Calu3 (cell line): ENCODE results near the gene ATG9A. TPM values are rescaled to one million over a fixed set of nuclear protein-coding genes. Genes with fewer than 3 reads are reported as not detected.
A peak's percentile ranks its signal among the peaks of the same experiment; 100 is the strongest.

Source experiments
- BruUV-seq: library from RNA; stranded (reverse); fragments of 400-500 nt; replicated peaks from 2 replicates; lab custom pipeline; 2021; lab: Mats Ljungman, UMichigan
- CTCF ChIA-PET: fragments of 300-600 bp; sonication (Branson Sonifier 250); formaldehyde crosslinking; loops from one replicate; lab custom pipeline; 2022; ENCODE audit warnings: antibody characterized with exemption; lab: Charles Lee
- DNase-seq: peaks from one replicate; pipeline ENCODE4 v3.0.0; 2022
- H3K27ac Mint-ChIP-seq: one replicate; pipeline ENCODE4 v1.8.0; 2022; ENCODE audit warnings: mixed read lengths; ENCODE audit not compliant: unreplicated experiment
- H3K27me3 Mint-ChIP-seq: one replicate; pipeline ENCODE4 v1.8.0; 2022; ENCODE audit warnings: mixed read lengths; ENCODE audit not compliant: unreplicated experiment
- H3K36me3 Mint-ChIP-seq: one replicate; pipeline ENCODE4 v1.8.0; 2022; ENCODE audit warnings: mild to moderate bottlenecking, moderate library complexity, mixed read lengths; ENCODE audit not compliant: insufficient read depth, unreplicated experiment
- H3K4me1 Mint-ChIP-seq: one replicate; pipeline ENCODE4 v1.8.0; 2022; ENCODE audit warnings: mild to moderate bottlenecking, low read depth, mixed read lengths; ENCODE audit not compliant: unreplicated experiment
- H3K4me3 Mint-ChIP-seq: one replicate; pipeline ENCODE4 v1.8.0; 2022; ENCODE audit warnings: mild to moderate bottlenecking, low read depth, moderate library complexity, mixed read lengths; ENCODE audit not compliant: unreplicated experiment
- H3K9me3 Mint-ChIP-seq: one replicate; pipeline ENCODE4 v1.8.0; 2022; ENCODE audit warnings: low read depth, mixed read lengths; ENCODE audit not compliant: unreplicated experiment
- intact Hi-C: fragments of 100-400 bp; cut with micrococcal nuclease; formaldehyde crosslinking; loops from one replicate; pipeline ENCODE4 v1.10.0; 2022; ENCODE audit not compliant: unreplicated experiment
- total RNA-seq: library from RNA; stranded (reverse); gene quantifications from 2 replicates; pipeline ENCODE4 v1.2.3, GENCODE V29; 2022
- TF ChIP-seq, protein P1 (sequence below): fragments of 200-600 bp; IDR thresholded peaks from one replicate; pipeline ENCODE4 v1.8.0; 2022; ENCODE audit warnings: antibody characterized with exemption; ENCODE audit not compliant: unreplicated experiment

Gene ATG9A
- total RNA-seq, 1 experiment from 2014 or later = 42.4 TPM

DNA sequence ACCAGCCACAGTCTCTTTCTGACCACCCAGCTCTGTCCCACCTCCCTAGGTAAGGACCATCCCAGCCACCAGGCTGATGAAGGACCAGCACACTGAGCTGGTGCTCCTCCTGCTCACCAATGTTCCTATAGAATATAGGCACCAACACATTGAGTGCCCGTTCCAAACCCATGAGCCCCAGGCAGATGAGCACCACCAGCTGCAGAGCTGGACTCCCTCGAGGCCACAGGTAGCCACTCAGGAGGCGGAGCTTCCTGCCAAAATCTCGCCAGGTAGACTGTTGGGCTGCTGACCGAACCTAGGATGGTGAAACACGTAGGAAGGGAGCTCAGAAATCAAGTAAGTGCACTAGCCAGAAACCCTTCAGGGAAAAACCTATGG, 12.9 kb downstream of the ATG9A start:
- peaks cover 18% of the 10 kb centered on the region for H3K4me1 Mint-ChIP-seq
- intact Hi-C loops = loop anchor here (5.0 to 10.0 kb wide), 2 partner anchors 52 to 61 kb away; partner anchors contain the start of genes DNAJB2 and NHEJ1
- H3K27ac Mint-ChIP-seq = no peak overlapping the region
- H3K9me3 Mint-ChIP-seq = no peaks in the 10 kb centered on the region
- H3K4me3 Mint-ChIP-seq = peak overlapping the region; percentile 28
- CTCF ChIA-PET = interaction anchor here (2.6 kb wide), 1 partner anchor 37 kb away, joined by 10 read pairs; the partner anchor contains the start of genes TUBA4A and TUBA4B
- no TSS peak for BruUV-seq
- TF ChIP-seq, protein P1, sequence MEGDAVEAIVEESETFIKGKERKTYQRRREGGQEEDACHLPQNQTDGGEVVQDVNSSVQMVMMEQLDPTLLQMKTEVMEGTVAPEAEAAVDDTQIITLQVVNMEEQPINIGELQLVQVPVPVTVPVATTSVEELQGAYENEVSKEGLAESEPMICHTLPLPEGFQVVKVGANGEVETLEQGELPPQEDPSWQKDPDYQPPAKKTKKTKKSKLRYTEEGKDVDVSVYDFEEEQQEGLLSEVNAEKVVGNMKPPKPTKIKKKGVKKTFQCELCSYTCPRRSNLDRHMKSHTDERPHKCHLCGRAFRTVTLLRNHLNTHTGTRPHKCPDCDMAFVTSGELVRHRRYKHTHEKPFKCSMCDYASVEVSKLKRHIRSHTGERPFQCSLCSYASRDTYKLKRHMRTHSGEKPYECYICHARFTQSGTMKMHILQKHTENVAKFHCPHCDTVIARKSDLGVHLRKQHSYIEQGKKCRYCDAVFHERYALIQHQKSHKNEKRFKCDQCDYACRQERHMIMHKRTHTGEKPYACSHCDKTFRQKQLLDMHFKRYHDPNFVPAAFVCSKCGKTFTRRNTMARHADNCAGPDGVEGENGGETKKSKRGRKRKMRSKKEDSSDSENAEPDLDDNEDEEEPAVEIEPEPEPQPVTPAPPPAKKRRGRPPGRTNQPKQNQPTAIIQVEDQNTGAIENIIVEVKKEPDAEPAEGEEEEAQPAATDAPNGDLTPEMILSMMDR = no peak
- DNase-seq = no peak
- no peaks in the 10 kb centered on the region for H3K27me3 Mint-ChIP-seq
- peaks cover 38% of the 10 kb centered on the region for H3K36me3 Mint-ChIP-seq

DNA sequence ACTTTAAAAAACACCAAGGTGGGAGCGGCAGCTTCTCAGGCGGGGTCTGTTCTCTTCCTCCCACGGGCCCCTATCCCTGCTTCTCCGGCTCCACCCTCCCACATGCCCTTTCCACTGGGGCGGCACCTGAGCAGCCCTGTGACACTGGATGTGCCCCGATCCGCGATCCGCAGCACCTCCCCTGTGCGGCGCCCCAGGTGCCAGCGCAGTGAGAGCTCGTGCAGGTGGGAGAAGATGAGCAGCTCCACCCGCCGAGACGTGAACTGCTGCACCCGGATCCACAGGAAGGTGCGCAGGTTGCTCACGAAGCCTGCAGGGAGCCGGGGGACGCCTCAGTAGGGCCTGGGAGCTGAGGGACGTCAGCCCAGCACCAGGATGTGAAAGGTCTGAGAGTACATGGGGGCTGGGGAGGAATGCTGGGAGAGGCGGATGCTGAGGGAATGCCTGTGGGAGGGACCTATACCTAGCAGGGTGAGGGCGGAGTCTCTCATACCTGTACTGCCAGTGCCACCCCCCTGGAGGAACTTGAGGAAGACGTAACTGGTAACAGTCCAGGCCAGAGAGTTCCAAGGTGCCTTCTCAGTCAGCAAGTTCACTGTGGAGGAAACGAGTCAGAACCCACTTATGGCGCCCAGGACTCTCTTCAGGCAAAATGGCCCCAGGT, 13.4 kb downstream of the ATG9A start:
- TF ChIP-seq, protein P1 = no peak
- intact Hi-C loops = loop anchor here (5.0 to 10.0 kb wide), 2 partner anchors 51 to 61 kb away; partner anchors contain the start of genes DNAJB2 and NHEJ1
- Mint-ChIP-seq H3K9me3 (no peaks in the 10 kb centered on the region), H3K27ac (no peak overlapping the region), H3K4me3 (no peak overlapping the region), H3K4me1 (peaks cover 18% of the 10 kb centered on the region), H3K36me3 (peaks cover 36% of the 10 kb centered on the region), H3K27me3 (no peaks in the 10 kb centered on the region)
- DNase-seq = no peak
- BruUV-seq = no TSS peak
- CTCF ChIA-PET = interaction anchor here (2.6 kb wide), 1 partner anchor 38 kb away, joined by 10 read pairs; the partner anchor contains the start of genes TUBA4A and TUBA4B

DNA sequence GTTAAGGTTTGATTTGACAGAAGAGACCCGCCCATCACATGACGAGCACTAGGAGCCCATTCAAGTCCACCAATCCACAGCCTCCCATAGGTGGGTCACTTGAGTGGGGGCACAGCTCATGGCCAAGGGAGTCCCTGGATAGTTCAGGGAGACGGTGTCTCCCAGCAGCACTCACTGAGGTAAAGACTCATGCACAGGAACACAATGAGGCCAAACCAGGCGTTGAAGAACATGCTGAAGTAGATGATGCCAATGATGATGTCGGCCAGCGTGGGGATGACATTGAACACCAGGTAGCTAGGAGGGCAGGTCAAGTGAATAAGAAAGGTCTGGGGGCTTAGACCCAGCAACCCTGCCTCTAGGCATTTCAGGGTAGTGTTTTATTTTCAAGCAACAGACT, 14.7 kb downstream of the ATG9A start:
- CTCF ChIA-PET = no interaction called here
- Mint-ChIP-seq H3K27ac (no peak overlapping the region), H3K36me3 (peaks cover 27% of the 10 kb centered on the region)

DNA sequence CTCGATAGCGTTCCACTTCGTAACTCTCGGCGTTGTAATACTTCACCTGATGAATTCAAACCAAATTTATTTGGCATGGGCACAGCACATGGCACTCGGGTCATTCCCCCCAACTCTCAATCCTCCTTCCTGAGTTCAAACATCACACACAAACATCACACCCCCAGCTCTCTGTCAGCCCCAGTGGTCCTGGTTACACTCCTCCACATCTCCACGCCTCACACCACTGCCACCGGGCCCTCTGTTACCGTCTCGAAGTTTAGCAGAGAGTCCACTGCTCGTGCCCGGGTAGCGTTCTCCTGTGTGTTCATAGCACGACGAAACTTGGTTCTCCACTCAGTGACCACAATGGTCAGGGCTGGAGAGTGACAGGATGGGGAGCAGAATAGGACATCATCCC, 15.3 kb downstream of the ATG9A start:
- Mint-ChIP-seq H3K27ac (no peak overlapping the region), H3K36me3 (peaks cover 21% of the 10 kb centered on the region), H3K4me1 (peaks cover 18% of the 10 kb centered on the region), H3K4me3 (no peak overlapping the region), H3K9me3 (no peaks in the 10 kb centered on the region), H3K27me3 (no peaks in the 10 kb centered on the region)
- no TSS peak for BruUV-seq
- intact Hi-C loops = loop anchor here (10.0 kb wide), 1 partner anchor 49 kb away; the partner anchor contains the start of gene NHEJ1
- TF ChIP-seq, protein P1 = no peak
- CTCF ChIA-PET = no interaction called here
- DNase-seq = no peak

More for the DNA sequence above, 14.7 kb downstream of the ATG9A start:
- Mint-ChIP-seq H3K9me3 (no peaks in the 10 kb centered on the region), H3K4me1 (peaks cover 18% of the 10 kb centered on the region), H3K4me3 (no peak overlapping the region), H3K27me3 (no peaks in the 10 kb centered on the region)
- DNase-seq = no peak
- TF ChIP-seq, protein P1 = no peak
- intact Hi-C loops = loop anchor here (5.0 to 10.0 kb wide), 2 partner anchors 50 to 63 kb away; partner anchors contain the start of genes DNAJB2 and NHEJ1
- no TSS peak for BruUV-seq
